Heart right ventricle (tissue), 16 donors: Measurements from ENCODE around the gene C1orf167. TPM values are rescaled to one million over a fixed set of nuclear protein-coding genes. Genes with fewer than 3 reads are reported as not detected.

Experiments
- ATAC-seq, 8 donors: fragments of 200-7000 bp; cut with Tn5 transposase; one replicate each; pipeline ENCODE4 v1.9.1; 2020; ENCODE audit warnings: mild to moderate bottlenecking in 8 of 8, moderate library complexity in 8 of 8, moderate number of reproducible peaks in 1 of 8
- DNase-seq, 2 donors: peaks; one replicate each; pipeline ENCODE4 v3.0.0-alpha.2; 2020
- H3K27ac ChIP-seq, 10 donors: fragments of 200-600 bp; sonication (generic) in 2 of 10; one replicate each; pipeline versions ENCODE4 v1.5.0 to v1.8.0; 2020 to 2022; ENCODE audit warnings: mild to moderate bottlenecking in 3 of 10
- H3K27me3 ChIP-seq, 7 donors: fragments of 200-600 bp; one replicate each; pipeline ENCODE4 v1.8.0; 2021 to 2022; ENCODE audit warnings: mild to moderate bottlenecking in 2 of 7
- H3K36me3 ChIP-seq, 9 donors: fragments of 200-600 bp; sonication (generic) in 1 of 9; one replicate each; pipeline versions ENCODE4 v1.5.0 to v1.8.0; 2020 to 2022; ENCODE audit warnings: mild to moderate bottlenecking in 2 of 9
- H3K4me1 ChIP-seq, 9 donors: fragments of 200-600 bp; sonication (generic) in 1 of 9; one replicate each; pipeline versions ENCODE4 v1.5.0 to v1.8.0; 2020 to 2022; ENCODE audit warnings: mild to moderate bottlenecking in 4 of 9
- H3K4me3 ChIP-seq, 10 donors: fragments of 200-600 bp; sonication (generic) in 2 of 10; one replicate each; pipeline versions ENCODE4 v1.5.0 to v1.8.0; 2020 to 2022; ENCODE audit warnings: mild to moderate bottlenecking in 7 of 10, moderate library complexity in 2 of 10
- H3K9me3 ChIP-seq, 11 donors: fragments of 200-600 bp in 10 of 11; sonication (generic) in 2 of 11; one replicate each; pipeline versions ENCODE4 v1.5.0 to v1.8.0; 2013 to 2022; ENCODE audit warnings: mild to moderate bottlenecking in 2 of 11, control low read depth in 1 of 11, moderate library complexity in 1 of 11
- WGBS, 2 donors: extraction: QIAGEN DNeasy Blood & Tissue Kit; methylation state at CpG; one replicate each; pipeline ENCODE4 v1.1.7; 2013; ENCODE audit warnings: inconsistent platforms in 1 of 2; 5-methylcytosine and 5-hydroxymethylcytosine counted together
- intact Hi-C, 10 donors: fragments of 100-400 bp; cut with DNase I; formaldehyde crosslinking; loops; one replicate each; pipeline versions ENCODE4 v1.11.1 to v1.14.2; 2022
- polyA plus RNA-seq, 2 donors: library from polyadenylated mRNA; stranded (reverse); fragments of 200-250 nt; gene quantifications; one replicate each; pipeline ENCODE4 v1.2.3, GENCODE V29; 2013
- total RNA-seq, 10 donors: library from RNA; stranded (reverse); fragmentation: NEBNext Ultra II Directional in 3 of 10; extraction: Animal tissue kit (Norgen Biotek cat#: 25700) in 3 of 10; gene quantifications; one replicate each; pipeline versions ENCODE4 v1.2.1 to v1.2.4, GENCODE V29; 2021 to 2023
- TF ChIP-seq, protein P1 (sequence below), 9 donors: fragments of 200-600 bp; sonication (generic) in 2 of 9; IDR thresholded peaks; one replicate each; pipeline versions ENCODE4 v1.5.0 to v1.8.0; 2021 to 2022; ENCODE audit warnings: antibody characterized with exemption in 9 of 9, mild to moderate bottlenecking in 5 of 9, moderate library complexity in 1 of 9
- donor health status: Arrhythmogenic right ventricular cardiomyopathy.
- donor health status: ischemic (EF 13 %, LVEDD 7.1; RV severe dilation, severe dysfunction).
- donor health status: healthy with polysubstance abuse.
- donor health status: DM: no; HTN: yes; CAD: no.
- donor health status: DM: no; HTN: no; CAD: no.
- donor health status: ischemic (EF 25% LVEDD 6.9; RV normal size, moderate dysfunction).
- donor health status: ischemic (EF 25% LVEDD 5.7; RV mildly dilated, moderate dysfunction).
- donor health status: healthy.
- donor health status: DM: yes; HTN: yes; CAD: no.
- donor health status: Ischemic cardiomyopathy.
- donor health status: ischemic (EF 35%, LVEDD 5.7; RV mildly dilated, moderate dysfunction).
- donor health status: nonischemic (EF 11% LVEDD 7.7; RV severe dilation, severe dysfunction).
- donor health status: DM: yes; HTN: yes; CAD: no.
- donor health status: PGD.
- donor health status: ischemic (EF 29% LVEDD 5.4; RV normal size, mild dysfunction).
- donor health status: nonischemic (EF 23%, LVEDD 6.1; RV moderate dilation, normal function).

Gene C1orf167
- total and polyA plus RNA-seq, 12 donors, result 2.4 to 12.8 (median 5.7) TPM

DNA sequence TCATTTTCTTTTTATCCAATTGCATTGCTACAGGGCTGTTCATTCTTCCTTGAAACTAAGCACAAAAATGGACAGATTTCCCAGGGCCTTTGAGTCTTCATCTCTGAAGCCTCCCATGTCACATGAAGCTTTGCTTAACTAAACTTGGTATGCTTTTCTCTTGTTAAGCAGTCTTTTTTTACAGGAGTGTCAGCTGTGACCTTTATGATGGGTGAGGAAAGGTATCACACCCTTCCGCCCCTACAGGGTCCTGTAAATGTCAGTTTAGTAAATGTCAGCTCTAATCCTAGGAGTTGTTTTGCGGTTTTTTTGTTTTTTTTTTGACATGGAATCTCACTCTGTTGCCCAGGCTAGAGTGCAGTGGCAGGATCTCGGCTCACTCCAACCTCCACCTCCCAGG lies 28.7 kb upstream of the C1orf167 start:
- ATAC-seq (no peak), DNase-seq (no peak)
- TF ChIP-seq, protein P1, sequence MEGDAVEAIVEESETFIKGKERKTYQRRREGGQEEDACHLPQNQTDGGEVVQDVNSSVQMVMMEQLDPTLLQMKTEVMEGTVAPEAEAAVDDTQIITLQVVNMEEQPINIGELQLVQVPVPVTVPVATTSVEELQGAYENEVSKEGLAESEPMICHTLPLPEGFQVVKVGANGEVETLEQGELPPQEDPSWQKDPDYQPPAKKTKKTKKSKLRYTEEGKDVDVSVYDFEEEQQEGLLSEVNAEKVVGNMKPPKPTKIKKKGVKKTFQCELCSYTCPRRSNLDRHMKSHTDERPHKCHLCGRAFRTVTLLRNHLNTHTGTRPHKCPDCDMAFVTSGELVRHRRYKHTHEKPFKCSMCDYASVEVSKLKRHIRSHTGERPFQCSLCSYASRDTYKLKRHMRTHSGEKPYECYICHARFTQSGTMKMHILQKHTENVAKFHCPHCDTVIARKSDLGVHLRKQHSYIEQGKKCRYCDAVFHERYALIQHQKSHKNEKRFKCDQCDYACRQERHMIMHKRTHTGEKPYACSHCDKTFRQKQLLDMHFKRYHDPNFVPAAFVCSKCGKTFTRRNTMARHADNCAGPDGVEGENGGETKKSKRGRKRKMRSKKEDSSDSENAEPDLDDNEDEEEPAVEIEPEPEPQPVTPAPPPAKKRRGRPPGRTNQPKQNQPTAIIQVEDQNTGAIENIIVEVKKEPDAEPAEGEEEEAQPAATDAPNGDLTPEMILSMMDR (IDR thresholded peaks at IDR 0.05), result no peak
- Histone ChIP-seq H3K27me3 (no peaks in the 10 kb centered on the region), H3K4me1 (peaks cover 6 to 74% (median 48%) of the 10 kb centered on the region in 9 donors), H3K9me3 (no peaks in the 10 kb centered on the region), H3K4me3 (no peak overlapping the region), H3K27ac (no peak overlapping the region), H3K36me3 (no peaks in the 10 kb centered on the region)
- 95 to 98% methylated on average over 3 of the region's 3 CpGs for WGBS, 2 donors
- intact Hi-C loops, result no loop called here

DNA sequence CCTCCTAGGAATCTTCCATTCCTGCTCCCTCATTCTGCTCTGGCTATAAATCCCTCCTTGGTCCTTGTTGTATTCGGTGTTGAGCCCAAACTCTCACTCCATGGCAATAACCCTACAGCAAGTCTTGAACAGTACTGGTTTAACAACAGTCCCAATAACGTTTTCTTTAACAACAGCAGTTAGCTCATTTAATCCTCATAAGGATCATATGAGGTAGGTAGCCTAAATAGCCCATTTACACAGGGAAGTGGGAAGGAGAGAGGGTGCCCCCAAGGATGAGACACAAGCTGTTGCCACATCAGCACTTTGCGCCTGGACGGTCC lies 26.5 kb upstream of the C1orf167 start:
- H3K36me3 ChIP-seq, result no peaks in the 10 kb centered on the region
- H3K27ac ChIP-seq, result peak overlapping the region; percentile 35 to 97 (median 88)
- DNase-seq, result no peak
- no peak for ATAC-seq
- H3K4me3 ChIP-seq, result peak overlapping the region in 8 of 10 donors; percentile 74 to 99 (median 85)
- H3K27me3 ChIP-seq, result no peaks in the 10 kb centered on the region
- H3K4me1 ChIP-seq, result peaks cover 6 to 75% (median 43%) of the 10 kb centered on the region in 9 donors
- WGBS, 2 donors, result 29 to 31% methylated on average over 4 of the region's 4 CpGs
- intact Hi-C loops, result loop anchor here in 4 of 10 donors (5.0 kb wide), 4 partner anchors 47 to 72 kb away; partner anchors contain the start of genes CLCN6 (in 1 of the 4) and MTHFR (in 1 of the 4)
- TF ChIP-seq, protein P1 (IDR thresholded peaks at IDR 0.05), result no peak
- H3K9me3 ChIP-seq, result no peaks in the 10 kb centered on the region

DNA sequence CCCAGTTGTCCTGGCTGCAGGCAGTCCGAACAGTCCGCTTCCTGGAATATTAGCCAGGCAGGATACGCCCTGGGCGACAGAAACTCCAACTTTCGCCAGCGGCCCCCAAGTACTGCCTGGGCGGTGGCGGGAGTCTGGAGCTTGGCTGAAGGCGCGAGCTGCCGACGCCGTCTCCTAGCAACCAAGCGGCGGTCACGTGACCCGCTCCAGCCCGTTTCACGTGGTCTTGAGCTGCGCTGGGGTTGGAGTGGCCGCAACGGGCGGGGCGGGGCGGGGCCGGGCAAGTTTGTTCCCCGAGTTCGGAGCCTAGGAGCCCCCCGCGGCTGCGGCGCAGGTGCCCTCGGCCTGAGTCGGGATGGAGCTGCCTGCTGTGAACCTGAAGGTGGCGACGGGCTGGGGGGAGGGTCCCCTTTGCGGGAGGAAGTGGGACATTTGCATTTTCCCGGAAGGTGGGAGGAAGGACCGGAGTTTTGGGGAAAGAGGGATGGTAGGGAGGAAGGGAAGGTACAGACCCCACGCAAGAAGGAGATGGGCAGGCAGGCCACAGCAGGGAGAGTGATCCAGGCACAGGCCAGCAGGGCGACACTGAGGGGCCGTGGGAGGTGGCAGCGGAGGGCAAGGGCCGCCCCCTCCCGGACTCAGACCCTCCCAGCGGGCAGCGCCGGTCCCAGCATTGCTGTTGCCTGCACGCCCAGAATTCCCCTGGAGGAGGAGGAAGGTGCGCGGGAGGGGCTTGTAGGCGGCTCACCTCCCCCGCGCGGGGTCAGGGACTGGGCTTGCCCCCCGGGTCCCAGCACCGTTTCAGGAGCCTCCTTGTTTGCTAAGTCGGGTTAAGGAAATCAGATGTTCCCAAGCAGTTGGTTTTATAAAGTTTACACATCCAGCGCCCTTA lies 25.9 kb upstream of the C1orf167 start, which contains the start of gene AGTRAP:
AGTRAP (plus strand) TSS at position 283 of the 892 bp plus-strand sequence; CDS start at position 356, 73 bp downstream.
- Histone ChIP-seq H3K4me1 (peaks cover 6 to 75% (median 36%) of the 10 kb centered on the region in 9 donors), H3K36me3 (no peaks in the 10 kb centered on the region), H3K4me3 (peak within 1 kb of the TSS; percentile 36 to 99 (median 84)), H3K9me3 (no peaks in the 10 kb centered on the region), H3K27me3 (no peaks in the 10 kb centered on the region), H3K27ac (peak within 1 kb of the TSS; percentile 41 to 97 (median 88))
- peak; percentile 97 to 98 for DNase-seq
- peak; percentile 83 to 94 (median 92) for ATAC-seq
- WGBS, 2 donors, result 1% methylated on average over 55 to 59 of the region's 59 CpGs
- TF ChIP-seq, protein P1 (IDR thresholded peaks at IDR 0.05), result peak in 2 of 9 donors; percentile 17 to 28
- intact Hi-C loops, result loop anchor here in 4 of 10 donors (5.0 kb wide), 4 partner anchors 46 to 71 kb away; partner anchors contain the start of genes CLCN6 (in 1 of the 4) and MTHFR (in 1 of the 4)
